Measurements from ENCODE around the gene NT5E.
"Not testable (repeated sequence)": the region's sequence is repeated elsewhere in the genome, so short reads cannot be mapped to it uniquely, and the experiment has no call there.

The NT5E gene

GRCh38 chr6:85494547-85495536, 45.0 kb downstream of the NT5E start:
- DNase-seq, result peak; percentile 31

GRCh38 chr6:85496009-85496579, 46.2 kb downstream of the NT5E start:
- no peak for DNase-seq

GRCh38 chr6:85496856-85497255, 47.0 kb downstream of the NT5E start:
- DNase-seq, result no peak

DNA sequence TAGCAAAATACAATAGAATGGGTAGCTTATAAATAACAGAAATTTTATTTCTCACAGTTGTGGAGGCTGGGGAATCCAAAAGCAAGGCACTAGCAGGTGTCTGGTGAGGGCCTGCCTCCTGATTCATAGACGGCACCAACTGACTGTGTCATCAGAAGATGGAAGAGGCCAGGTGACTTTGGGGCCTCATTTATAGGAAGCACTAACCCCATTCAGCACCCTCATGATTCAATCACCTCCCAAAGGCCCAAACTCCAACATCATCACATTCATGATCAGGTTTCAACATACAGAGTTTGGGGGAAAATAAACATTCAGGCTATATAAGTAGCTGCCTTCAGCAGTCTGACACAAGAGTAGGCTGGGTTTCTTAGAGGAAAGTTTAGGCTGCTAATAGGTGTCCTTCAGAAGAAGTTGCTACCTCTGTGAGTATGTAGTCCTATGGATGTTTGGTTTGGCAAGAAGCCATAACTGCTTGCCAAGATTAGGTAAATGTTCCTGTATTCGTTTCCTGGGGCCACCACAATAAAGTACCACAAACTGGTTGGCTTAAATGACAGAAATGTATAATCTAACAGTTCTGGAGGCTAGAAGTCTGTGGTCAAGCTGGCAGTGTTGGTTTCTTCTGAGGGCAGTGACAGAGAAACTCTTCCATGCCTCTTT, 48.8 kb downstream of the NT5E start:
- no peak for DNase-seq

DNA sequence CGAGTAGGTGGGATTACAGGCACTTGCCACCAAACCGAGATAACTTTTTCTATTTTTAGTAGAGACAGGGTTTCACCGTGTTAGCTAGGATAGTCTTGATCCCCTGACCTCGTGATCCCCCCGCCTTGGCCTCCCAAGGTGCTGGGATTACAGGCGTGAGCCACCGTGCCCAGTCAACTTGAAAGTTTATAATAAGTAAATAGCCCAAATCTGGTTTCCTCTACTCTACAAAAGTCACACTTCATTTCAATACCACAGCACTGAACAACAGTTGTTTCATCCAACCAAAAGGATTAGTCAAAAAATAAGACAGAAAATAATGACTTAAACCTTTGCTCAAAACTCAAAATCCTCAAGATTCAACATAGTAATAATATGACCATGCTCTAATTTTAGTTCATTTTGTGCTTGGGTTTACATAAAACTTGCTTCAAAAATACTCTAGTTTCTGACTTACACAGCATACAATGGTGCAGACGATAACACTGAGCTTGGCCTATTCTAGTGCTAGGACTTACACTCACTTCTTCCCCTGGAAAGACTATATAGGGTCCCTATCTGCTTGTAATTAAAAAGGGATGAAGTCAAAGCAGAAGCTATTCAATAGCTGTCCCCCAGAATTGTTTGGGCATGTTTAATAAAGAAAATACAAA, 56.7 kb downstream of the NT5E start:
- DNase-seq, result no peak

DNA sequence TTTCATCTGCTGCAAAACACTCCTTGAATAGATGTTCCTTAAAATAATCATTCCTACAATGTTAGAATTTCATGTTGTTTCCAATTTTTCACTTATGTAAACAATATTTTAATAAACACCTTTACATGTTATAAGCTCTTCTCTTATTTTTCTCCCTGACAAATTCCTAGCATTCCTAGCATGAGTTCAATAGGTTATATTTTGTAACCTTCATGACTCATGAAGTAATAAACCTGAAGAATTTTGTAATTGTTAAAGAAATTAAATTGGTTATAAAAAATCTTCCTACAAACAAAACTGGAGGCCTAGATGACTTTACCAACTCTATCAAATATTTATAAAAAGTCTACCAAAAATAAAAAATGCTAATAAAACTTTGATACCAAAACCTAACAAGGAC, 66.3 kb downstream of the NT5E start:
- DNase-seq, result no peak

GRCh38 chr6:85524281-85524680, 74.4 kb downstream of the NT5E start:
- DNase-seq, result not testable (repeated sequence)

- DNase-seq, result peak; percentile 19
Measured at GRCh38 chr6:85537055-85537494, 87.2 kb downstream of the NT5E start.

- no peak for DNase-seq
Measured at GRCh38 chr6:85544776-85545175, 94.9 kb downstream of the NT5E start.

All from suppressor macrophage treated with lipopolysaccharide for 4 hours (primary cell).